HG02759 (cell line): ENCODE results near the gene PCSK6.

Experiments used
- ATAC-seq: cut with Tn5 transposase; IDR thresholded peaks from one replicate; pipeline ENCODE4 v1.9.1; 2021; ENCODE audit warnings: mild to moderate bottlenecking, moderate library complexity; ENCODE audit not compliant: unreplicated experiment

PCSK6 gene

DNA sequence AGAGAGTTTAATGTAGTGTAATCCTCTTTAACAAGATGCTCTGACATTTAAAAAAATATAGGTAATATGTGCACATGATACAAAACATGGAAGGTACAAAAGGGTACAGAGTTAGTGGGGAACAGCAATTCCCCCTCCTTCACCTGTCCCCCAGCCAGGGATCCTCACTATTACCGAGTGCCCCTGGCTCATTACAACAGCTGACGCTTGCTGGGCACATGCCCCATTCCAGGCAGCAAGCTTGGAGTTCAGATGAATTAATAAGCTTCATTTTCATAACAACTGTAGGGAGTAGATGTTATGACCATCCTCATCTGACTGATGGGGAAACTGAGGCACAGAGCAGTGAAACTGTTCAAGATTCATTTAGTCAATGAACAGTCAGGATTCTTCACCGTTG, 41.2 kb downstream of the PCSK6 start:
- ATAC-seq: no peak

DNA sequence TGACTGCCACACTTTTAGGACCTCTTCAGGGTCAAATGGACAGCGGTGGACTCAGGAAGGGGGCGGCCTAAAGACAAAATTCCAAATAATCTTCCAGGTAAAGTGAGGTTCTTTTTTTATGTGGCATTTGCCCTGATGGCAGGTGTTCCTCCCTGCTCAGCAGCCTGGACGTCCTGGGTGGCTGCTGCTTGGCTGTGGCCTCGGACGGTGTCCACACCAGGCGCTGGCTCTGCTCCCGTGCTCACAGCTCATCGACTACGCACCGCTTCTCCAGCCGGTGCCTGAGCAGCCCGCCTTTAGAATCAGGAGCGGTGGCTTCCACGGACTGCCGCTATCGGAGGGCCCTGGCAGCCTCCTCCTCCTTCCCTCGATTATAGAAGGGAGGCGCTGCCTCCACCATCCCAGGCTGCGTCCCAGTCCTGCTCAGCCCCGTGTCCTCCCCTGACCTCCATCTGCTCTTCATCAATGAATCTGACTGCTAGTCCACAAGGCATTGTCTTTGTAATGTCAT, 41.9 kb downstream of the PCSK6 start:
- no peak for ATAC-seq

DNA sequence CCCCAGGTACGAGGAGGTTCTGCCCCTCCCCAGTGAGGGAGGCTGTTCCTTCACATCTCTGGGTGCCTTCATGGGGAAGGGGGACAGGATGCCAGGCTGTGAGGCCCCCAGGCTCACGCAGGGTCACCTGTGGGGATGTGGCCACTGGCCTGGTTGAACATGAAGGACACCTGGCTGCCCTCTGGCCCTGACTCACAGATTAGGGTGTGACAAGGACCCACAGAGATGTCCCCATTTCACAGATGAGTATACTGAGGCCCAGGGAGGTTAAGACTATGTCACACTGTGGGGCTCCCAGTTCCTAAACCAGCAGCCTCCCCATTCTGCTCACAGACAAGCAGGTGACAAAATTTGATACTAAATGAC, 42.4 kb downstream of the PCSK6 start:
- no peak for ATAC-seq

DNA sequence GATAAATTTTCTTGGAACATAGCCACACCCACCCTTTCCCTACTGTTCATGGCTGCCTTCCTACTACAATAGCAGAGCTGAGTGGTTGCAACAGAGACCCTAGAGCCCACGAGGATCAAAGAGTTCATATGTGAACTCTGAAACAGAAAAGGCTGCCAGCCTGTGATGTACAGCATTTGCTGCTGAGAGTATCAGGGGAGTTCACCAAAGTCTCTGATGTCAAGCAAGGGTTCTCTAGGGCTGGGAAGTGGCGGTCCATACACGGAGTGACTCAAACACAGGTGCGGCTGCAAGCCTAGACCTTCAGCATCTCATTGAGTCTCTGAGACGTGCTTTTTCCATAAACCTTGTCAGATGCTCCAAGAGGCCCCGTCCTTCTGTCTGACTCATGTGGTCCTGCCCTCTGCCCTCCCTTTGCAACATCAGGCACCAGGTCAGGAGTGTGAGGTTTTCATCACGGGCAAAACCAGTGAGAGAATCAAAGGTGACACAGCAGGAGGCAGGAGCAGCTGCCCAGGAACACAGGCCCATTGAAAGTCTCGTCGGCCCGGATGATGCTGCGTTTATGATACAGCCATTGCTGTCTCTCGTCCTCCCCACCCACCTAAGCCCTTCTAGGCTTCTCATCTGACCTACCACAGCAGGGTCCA, 42.9 kb downstream of the PCSK6 start:
- ATAC-seq: no peak

DNA sequence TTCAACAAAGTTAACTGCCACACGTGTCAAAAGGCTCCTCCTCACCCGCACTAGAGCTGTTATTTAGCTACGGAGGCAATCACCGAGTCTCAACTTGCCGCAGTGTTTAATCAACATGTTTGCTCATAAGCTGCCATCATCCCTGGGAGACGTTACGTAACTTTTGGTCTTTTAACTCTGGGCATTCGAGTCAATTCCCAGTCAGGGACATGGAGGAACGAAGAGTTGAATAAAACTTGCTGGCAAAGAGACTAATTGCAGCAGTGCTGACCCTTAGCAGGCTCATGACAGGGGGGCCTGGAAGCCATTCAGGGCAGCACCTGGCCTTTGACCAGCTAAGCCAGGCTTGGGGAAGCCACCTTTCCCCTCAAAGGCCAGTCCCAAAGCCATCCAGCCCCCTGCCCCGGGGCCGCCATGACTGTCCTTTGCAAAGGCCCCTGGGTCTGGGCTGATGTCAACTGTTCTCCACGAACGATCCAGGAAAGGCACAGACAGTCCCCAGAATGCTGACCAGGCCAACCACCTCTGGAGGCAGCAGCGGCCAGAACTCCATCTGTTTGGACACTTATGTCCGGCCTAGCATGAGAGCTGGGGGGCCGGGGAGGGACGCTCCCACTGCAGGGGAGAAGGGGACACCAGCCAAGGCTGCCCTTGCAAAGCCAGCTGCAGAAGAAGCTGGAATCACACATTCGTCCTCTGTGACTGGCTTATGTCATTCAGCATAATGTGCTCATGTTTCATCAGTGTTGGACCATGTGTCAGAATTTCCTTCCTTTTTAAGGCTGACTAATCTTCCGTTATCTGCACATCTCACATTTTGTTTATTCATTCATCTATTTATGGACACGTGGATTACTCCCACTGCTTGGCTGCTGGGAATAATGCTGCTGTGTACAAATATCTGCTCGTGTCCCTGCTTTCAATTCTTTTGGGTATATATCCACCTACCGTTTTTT, 43.7 kb downstream of the PCSK6 start:
- ATAC-seq: no peak

DNA sequence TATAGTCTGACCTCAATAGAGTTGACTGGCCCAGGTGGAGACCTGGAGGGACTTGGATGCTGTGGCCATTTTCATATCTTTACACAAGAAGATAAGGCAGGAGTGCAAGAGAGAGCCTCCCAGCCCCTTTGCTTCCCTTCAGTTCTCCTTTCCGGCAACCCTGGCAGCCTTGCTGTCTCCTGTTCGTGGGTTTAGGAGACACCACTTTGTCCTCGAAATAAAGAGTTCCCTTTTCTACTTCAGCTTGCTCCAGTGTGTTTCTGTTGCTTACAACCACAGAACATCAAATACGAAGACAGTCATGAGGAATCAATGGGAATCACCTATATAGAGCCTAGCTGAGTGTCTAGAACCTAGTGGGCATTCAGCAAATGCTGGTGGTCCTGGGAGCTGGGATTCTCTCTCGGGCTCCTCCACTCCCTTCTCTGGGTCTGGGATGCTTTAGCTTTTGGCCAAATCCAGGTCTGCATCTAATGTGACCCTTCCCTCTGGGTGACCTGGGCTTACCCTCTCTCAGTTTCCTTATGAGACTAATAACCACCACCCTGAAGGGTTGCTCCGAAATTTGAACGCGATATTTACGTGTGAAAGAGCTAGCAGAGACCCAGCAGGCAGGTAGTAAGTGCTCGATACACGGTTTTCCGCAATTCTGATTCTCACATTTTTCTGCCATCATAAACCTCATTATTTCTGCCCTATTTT, 44.5 kb downstream of the PCSK6 start:
- no peak for ATAC-seq

DNA sequence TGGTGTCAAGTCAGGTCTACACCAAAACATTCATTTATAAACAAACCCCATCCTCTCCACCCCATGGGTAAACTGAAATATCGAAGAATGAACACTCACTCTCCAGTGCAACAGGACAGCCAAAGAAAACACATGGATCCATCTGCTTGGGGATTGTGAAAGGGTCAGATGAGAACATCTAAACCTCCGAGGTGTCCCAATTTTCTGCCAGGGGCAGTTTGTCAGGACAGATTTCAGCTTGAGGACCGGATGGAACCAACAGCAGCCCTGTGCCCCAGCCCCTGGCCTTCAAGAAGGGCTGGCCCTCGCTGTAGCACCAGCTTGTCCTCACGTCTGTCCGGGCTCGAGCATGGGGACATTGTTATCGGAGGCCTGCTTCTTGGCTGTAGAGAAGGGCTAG, 45.5 kb downstream of the PCSK6 start:
- ATAC-seq: no peak

DNA sequence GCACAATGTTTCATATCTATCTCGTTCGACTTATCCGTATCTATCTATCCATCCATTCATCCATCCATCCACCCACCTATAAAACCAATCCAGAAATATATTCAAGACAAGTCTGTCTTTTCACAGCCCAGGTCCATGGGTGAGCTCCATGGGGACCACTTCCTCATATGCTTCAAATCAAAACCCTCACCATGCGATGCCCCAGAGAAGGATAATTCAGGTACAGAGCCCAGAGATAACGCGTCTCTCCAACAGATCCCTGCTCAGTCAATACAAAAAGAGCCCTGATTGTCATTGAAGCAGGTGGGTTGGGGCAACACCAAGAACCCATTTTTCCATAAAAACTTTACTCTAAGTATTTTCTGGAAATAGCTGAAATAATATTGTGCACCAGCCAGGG, 47.2 kb downstream of the PCSK6 start:
- ATAC-seq: no peak

DNA sequence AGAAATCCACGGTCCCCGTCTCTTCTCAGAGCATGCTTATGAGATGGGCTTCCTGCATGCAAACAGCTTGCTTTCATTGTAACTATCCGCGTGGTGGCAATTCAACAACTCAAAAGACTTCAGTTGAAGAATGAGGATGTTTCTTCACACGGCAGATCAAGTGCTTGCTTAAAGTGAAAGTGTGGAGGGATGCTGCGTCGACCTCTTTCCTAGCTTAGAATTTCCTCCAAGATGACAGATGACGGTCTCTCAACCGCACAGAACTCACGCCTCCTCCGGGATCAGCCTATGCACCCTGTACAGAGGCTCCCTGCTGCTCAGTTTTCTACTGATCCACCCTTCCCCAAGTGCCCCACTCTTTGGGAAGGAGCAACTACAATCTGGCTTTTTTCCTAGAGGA, 47.8 kb downstream of the PCSK6 start:
- ATAC-seq: no peak

DNA sequence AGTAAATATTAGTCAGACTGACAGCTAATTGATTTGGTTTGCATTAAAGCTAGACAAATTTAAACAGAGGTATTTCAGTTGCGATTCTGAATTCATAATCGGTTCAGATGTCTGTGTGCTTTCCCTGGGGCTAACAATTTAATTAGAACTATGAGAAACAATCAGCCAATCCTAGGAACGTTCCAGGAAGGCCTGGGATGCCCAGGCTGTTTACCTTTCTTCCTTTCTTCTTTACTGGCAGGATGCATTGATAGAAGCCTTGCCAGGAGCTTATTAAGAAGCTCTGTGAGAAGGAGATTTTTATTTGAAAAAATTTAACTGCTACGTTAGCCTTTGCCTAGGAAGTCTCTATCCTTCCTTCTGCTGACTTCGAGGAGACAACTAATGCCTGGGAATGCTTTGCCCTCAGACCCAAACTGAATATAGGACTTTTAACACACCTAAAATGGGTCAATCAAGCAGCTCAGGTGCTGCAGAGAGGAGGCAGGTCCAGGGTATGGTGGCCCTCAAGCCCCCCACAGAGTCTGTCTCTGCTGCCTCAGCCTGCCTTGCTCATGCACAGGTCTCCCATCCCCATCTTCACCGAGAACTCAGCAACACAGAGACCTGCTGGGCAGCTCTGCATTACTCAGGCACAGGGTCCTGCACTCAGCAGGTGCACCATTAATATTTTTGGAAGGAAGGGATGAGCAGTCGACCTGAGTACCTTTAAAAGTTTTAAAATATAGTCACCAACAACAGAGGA, 48.5 kb downstream of the PCSK6 start:
- ATAC-seq: no peak

DNA sequence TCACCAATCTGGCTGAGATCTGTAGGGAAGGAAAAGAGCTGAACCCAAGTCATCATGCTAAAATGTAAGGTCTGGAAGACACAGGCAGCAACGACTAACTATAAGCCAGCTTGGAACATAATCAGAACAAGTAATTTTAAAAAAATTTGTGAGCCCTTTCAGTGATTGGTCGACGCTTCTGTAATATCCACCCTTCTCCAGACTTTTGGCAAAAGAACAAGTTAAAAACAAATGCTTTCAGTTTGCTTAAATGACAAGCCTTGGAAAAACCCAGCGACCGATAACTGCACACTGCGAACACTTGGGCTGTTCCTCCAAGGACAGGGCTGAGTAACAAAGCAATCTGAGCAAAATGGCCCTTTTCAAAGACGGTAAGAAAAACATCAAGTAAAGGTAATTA, 49.6 kb downstream of the PCSK6 start:
- no peak for ATAC-seq

DNA sequence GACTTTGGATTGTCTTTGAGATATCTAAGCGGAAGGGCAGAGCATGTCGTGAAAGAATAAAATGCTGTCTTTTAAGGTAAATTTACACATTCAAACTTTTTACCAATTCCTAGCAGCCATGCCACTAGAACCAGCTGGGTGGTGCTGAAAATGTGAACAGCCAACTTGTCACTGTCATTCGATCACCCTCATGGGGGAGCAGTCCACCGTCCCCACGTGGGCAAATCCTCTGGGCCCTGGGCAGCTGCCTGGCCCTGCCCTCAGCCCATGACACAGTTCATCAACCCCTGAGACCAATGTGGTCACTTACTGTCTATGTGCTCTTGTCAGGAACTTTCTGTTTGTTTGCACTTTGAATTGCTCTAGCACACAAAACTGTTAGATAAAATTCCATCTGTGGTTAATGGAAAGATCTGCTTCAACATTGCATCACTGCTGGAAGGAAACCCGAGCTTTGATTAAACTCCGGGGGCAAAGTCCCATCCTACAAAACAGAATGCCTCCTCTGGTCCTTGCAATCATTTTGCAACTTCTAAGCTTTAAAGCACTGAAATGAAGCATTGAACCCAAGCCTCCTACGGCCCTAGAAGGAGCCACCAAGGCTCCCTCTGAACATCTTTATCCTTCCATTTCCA, 50.1 kb downstream of the PCSK6 start:
- ATAC-seq: no peak

DNA sequence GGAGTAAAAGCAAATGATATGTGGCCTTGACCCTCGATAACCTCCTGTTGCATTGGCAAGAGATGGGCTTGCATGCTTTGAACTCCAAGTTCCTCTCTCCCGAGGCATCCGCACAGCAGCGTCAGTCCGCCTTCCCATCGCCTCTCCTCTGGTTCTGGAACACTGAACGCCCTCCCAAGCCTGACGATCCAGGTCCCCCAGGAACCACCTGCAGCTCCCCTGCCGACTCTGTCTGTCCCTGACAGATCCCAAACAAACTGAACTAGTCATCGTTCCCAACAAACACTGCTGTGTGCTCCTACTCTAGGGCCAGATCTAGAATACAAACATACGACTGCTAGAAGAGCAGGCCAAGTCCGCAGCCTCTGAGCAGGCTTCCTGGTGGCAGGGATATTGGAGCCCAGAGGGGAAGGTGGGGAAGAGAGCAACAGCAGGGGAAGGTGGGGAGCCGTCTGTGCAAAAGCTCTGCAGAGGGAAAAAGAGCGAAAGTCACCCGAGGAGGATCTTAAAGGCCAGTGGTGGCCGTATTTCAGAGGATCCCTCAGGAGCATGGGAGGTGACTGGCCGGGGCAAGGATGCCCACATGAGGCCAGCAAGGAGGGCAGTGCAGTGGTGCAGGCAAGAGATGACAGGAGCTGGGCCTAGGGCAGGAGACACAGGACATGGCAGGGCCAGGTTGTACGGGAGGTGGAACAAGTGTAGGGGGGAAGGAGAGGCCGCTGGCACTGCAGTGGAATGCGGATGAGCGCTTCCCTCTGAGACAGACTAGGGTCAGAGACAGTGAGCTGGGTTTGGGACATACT, 50.8 kb downstream of the PCSK6 start:
- ATAC-seq: no peak

DNA sequence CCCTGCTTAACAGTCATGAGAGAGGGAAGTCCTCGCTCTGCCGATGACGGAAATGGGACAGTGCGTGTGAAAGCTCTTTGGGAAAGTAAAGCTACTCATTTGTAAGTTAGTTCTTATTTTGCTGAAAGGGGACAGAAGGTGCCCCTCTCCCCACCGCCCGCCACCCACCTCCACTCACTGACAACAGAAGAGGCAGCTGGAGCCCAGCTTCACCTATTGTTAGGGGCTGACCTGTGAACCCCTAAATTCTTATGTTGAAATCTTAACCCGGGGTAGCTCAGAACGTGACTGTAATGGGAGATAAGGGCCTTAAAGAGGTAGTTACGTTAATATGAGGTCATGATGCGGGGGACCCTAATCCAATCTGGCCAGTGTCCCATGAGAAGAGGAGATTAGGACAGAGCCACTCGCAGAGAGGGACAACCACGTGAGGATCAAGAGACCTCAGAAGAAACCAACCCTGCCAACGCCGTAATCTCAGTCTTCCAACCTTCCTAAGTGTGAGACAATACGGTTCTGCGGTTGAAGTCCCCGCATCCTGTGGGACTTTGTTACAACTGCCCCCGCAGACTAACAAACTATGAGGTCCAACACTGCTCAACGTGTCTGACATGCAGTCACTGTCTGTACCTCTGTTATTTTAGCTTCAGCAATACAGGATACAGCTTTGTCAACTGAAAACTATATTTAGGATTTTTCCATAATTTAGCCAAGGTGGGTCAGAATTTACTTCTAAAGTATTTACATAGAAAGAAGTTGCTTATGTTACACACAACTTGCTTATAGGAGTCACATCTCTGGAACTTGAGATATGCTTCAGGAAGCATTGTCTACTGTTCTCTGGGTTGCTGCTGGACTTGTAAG, 51.7 kb downstream of the PCSK6 start:
- ATAC-seq: no peak

DNA sequence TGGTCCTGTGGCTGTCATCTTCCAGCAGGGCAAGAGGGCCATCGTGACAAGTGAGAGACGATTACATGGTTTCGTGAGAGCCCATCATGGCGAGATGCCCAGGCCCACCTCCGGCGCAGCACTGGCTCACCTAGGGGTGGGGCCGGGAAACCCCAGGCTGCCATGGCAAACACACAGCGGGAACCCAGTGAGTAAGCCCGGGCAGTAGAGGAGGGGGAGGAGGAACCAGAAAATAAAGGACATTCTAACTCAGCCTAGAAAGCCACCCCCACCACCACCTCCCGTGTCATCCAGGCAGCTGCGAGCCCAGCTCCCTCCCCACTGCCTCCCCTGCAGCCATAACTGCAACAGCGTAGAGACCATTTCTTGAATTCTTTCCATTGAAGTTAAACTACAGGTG, 52.3 kb downstream of the PCSK6 start:
- no peak for ATAC-seq

DNA sequence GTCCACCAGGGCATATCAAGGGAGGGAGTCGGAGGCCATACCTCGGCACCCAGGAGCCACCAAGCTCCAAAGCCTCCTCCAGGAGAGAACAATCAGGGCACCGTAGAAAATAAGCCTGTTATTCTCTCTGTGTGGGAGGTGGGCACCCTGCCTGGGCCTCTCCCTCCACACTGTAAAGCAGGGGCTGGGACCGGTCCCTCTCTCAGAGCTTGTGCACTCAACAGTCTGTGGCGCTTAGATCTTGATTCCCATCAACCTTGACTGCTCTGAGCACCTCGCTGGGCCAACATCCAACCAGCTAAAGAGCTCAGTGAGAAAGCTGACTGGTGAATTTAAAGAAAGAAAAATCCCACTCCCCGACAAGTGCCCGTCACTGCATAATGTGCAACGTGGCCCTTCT, 53.0 kb downstream of the PCSK6 start:
- no peak for ATAC-seq

DNA sequence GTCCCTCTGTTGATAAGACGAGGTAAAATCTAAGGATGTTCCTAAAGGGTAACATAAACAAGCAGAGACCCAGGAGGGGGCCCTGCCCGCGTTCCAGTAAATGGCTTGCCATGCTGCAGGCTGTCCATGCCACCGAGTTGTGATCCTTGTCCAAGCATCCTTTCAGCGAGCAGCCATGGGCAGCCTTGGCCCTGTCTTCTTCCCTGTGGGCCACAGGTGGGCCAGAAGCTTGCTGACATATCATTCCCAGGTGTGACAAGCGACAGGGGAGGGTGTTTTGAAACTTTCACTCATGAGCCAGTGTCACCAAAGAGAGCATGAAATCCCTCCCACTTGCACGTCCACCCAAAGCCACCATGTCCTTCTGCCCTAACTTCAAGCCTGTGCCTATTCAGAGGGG, 53.7 kb downstream of the PCSK6 start:
- ATAC-seq: no peak

DNA sequence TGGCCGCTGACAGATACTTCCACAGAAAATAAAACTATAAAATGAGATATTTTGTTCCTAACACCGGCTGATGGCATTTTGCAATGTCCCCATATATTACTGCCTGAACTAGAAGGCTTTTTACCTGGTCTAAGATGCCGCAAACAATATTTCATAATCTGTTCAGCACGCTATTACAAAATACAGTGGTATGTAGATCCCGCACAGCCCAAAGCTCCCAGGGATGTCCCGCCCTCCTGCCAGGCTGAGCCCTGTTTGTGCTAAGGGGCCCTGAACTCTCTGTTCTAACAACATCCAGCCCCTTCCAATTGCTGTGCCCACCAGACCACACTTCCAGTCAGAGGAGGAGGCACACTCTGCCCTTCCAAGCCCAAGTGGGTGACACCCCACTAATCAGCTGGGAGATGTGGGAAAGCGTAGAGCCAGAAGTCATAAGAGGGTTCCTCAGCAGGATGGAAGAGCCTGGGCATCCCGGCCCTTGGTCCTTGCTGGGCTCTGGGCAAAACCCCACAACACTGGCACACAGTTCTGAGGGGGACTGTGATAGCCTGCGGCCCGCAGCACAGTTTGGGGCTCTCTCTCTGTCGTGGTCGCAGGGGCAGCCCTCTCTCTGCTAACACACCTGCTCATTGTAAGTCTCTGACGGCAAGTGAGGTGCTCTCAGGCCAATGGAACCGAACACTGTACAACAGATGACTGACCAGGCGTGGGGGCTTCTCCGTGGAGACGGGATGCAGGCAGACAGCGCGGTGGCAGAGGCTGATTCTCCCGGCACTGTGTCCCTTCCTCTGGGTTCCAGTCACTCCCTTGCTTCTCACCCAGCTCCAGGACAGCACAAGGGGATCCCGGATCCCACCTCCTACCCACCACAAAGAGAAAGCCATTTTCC, 55.2 kb downstream of the PCSK6 start:
- ATAC-seq: no peak
